Measurements from ENCODE around the gene EPHA2. TPM values are rescaled to one million over a fixed set of nuclear protein-coding genes. Genes with fewer than 3 reads are reported as not detected.

EPHA2 gene
- polyA plus RNA-seq, 2 of the 4 experiments (the other 2 are of a cell fraction): 59.3 to 93.2 TPM

GRCh38 chr1:16174261-16174868 is 18.5 kb upstream of the EPHA2 start:
- Histone ChIP-seq H3K27ac (peak overlapping the region; percentile 96 to 97), H3K4me1 (peaks cover 89% of the 10 kb centered on the region), H3K4me3 (no peak overlapping the region), H3K4me2 (peak overlapping the region; percentile 72), H3K9me3 (peaks cover 3% of the 10 kb centered on the region; the same call in 1 of the 3 replicates)
- FAIRE-seq: no peak
- ChIA-PET CTCF (interaction anchor here (1.0 to 2.8 kb wide), 8 partner anchors 12 to 96 kb away, joined by 3 to 16 read pairs (median 4); partner anchors contain the start of gene EPHA2), POLR2A (interaction anchor here (1.1 to 1.5 kb wide), 2 partner anchors 18 to 28 kb away, joined by 3 to 4 read pairs; partner anchors contain the start of gene EPHA2)
- TF ChIP-seq ZFP36 (IDR thresholded peaks at IDR 0.05; ENCODE audit: borderline replicate concordance, partially characterized antibody) (peak; percentile 72), KDM1A (IDR thresholded peaks at IDR 0.05; ENCODE audit: low read depth) (0 out of 2 replicates have a peak, but pooled peaks have one; percentile 11), PHF8 (IDR thresholded peaks at IDR 0.05; ENCODE audit: borderline replicate concordance, low read depth) (no peak), BHLHE40 (IDR thresholded peaks at IDR 0.05; ENCODE audit: low read depth, low read length) (no peak)
- WGBS (ENCODE audit: missing lambda C conversion rate): 59% methylated on average over 7 of the region's 9 CpGs
- ATAC-seq: peak; percentile 26 to 36; a peak in 4 of 6 replicates
- DNase-seq (ENCODE audit: low read depth in 1 of 2, low spot score in 1 of 2): no peak

GRCh38 chr1:16173447-16174260 is 17.8 kb upstream of the EPHA2 start:
- ATAC-seq: peak; percentile 71 to 81
- peak in 1 of 2 experiments; percentile 91 for DNase-seq (ENCODE audit: low read depth in 1 of 2, low spot score in 1 of 2)
- FAIRE-seq: no peak
- ChIA-PET POLR2A (interaction anchor here (0.5 to 1.5 kb wide), 8 partner anchors 8 to 207 kb away, joined by 3 to 17 read pairs (median 5); partner anchors contain the start of gene EPHA2), CTCF (interaction anchor here (0.6 to 1.9 kb wide), 10 partner anchors 9 to 95 kb away, joined by 3 to 9 read pairs (median 4); partner anchors contain the start of gene EPHA2)
- WGBS (ENCODE audit: missing lambda C conversion rate): 49% methylated on average over 10 of the region's 12 CpGs
- peak overlapping the region; percentile 72 for H3K4me2 ChIP-seq
- H3K9me3 ChIP-seq: peaks cover 3% of the 10 kb centered on the region; the same call in 1 of the 3 replicates
- H3K27ac ChIP-seq: peak overlapping the region; percentile 96 to 97
- H3K4me3 ChIP-seq: no peak overlapping the region
- H3K4me1 ChIP-seq: peaks cover 89% of the 10 kb centered on the region
- TF ChIP-seq CEBPB (IDR thresholded peaks at IDR 0.05) (no peak), CBX2 (IDR thresholded peaks at IDR 0.05; ENCODE audit: borderline replicate concordance, low read depth) (no peak), KDM5A (IDR thresholded peaks at IDR 0.05) (no peak), HOXB13 (CRISPR knock-in tag; IDR thresholded peaks at IDR 0.05; ENCODE audit: low read depth) (no peak), RARB (CRISPR knock-in tag; IDR thresholded peaks at IDR 0.05) (no peak), ATOH8 (CRISPR knock-in tag; IDR thresholded peaks at IDR 0.05; ENCODE audit: low read depth) (peak; percentile 50; the same call in 1 of the 2 replicates), HES2 (IDR thresholded peaks at IDR 0.05) (no peak), MAX (IDR thresholded peaks at IDR 0.05) (peak; percentile 79), SMC3 (IDR thresholded peaks at IDR 0.05) (no peak; the same call in 2 of the 3 replicates), TP53 (CRISPR knock-in tag; IDR thresholded peaks at IDR 0.05) (no peak), RCOR1 (IDR thresholded peaks at IDR 0.05; ENCODE audit: low read depth, low read length) (no peak), HMGXB4 (CRISPR knock-in tag; IDR thresholded peaks at IDR 0.05; ENCODE audit: borderline replicate concordance) (no peak), MYC (IDR thresholded peaks at IDR 0.05; ENCODE audit: borderline replicate concordance, low read length) (no peak), TFCP2L1 (CRISPR knock-in tag; IDR thresholded peaks at IDR 0.05) (no peak), RFX5 (IDR thresholded peaks at IDR 0.05) (no peak), FOSL2 (IDR thresholded peaks at IDR 0.05) (no peak), FOSL2 (CRISPR knock-in tag; IDR thresholded peaks at IDR 0.05) (peak; percentile 81), BHLHE40 (IDR thresholded peaks at IDR 0.05; ENCODE audit: low read depth, low read length) (no peak), ZSCAN20 (CRISPR knock-in tag; IDR thresholded peaks at IDR 0.05) (no peak), KDM1A (IDR thresholded peaks at IDR 0.05; ENCODE audit: low read depth) (no peak), REST (IDR thresholded peaks at IDR 0.05) (no peak), E2F6 (IDR thresholded peaks at IDR 0.05; ENCODE audit: borderline replicate concordance, low read depth) (no peak)

All from A549 (cell line).